GM18867 (cell line): Measurements from ENCODE around the gene FECH.

ENCODE experiments used
- ATAC-seq: cut with Tn5 transposase; IDR thresholded peaks from one replicate; pipeline ENCODE4 v1.9.1; 2021; ENCODE audit warnings: mild to moderate bottlenecking, moderate library complexity; ENCODE audit not compliant: unreplicated experiment

FECH gene

DNA sequence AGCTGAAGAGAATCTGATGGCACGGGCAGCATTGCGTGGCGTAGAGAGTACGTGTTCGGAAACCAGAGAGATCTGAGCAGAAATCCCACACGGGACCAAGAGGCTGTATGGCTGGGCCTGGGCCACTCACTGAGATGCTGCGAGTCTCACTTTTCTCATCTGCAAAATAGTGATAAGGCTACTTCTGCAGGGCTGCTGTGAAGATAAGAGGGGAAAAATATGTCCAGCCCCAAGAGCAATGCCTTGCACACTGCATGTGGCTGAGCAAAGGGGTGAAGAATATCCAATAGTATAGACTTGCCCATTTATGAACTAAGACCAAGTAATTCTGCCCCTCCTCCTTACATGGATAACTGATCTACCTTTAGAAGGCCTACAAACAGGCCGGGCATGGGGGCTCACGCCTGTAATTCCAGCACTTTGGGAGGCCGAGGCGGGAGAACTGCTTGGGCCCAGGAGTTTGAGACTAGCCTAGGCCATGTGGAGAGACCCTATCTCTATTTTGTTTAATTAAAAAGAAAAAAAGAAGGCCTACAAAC lies 3.1 kb downstream of the FECH start:
- no peak for ATAC-seq

DNA sequence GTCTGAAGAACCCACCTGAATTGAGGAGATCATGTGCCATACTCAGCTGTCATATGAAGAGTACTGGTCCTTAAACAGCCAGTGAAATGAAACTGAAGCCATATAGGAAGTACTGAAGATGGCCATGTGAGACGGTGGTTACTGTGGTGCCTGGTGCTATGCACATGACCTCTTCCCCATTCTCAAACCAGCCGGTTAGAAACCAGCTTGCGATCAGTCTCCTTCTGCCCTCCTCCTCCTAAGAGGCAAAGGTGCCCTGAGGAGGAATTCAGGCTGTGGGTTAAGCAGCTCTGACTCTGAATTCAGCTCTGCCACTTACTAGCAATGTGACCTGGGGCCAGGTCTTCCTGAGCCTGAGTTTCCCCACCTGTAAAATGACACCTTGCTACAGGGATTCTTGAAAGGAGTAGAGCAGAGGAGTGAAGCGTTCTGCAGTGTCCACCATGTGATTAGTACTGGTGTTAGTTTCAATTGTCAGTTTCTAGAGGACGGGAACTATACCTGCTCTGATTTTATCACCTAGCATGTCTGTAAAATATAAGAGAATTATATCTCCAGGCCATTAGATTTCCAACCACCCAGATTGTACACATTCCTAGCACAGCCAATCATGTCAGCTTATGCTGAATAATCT lies 5.1 kb downstream of the FECH start:
- ATAC-seq: peak; percentile 92

DNA sequence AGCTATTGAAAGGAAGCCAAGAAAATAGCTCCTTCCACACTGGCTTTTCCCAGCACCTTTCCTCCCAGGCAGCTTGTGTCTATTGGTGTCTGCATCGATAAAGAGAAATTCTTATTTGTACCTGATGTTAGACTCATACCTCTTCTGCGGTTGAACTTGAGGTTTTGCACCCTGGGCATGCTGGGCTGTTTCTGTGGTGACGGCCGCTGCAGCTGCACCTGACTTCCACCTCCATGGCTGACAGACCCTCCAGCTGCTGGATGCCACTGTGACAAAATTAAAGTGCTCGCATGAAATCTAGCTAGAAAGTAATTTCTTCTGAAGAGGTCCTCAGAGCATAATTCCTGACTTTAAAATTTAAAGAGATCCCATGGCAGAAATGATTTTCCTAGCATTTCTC lies 6.6 kb downstream of the FECH start:
- ATAC-seq: no peak

DNA sequence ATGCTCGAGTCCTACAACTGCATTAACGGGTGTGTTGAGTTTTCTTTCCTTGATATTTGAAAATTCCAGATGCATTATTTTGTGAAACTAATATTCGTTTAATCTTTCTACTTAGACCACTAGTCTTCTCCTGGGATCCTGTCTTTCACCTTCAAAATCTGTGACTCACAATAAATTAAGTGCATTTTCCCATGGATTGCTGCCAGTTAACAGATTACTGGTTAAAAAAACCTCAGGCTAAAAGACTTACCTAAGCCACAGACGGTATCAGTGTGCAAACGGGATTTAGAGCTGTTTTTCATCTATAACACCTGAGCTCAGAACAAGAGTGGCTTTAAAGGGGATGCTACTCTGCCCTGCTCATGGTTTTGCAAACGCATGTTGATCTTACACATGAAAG lies 10.2 kb downstream of the FECH start:
- no peak for ATAC-seq

DNA sequence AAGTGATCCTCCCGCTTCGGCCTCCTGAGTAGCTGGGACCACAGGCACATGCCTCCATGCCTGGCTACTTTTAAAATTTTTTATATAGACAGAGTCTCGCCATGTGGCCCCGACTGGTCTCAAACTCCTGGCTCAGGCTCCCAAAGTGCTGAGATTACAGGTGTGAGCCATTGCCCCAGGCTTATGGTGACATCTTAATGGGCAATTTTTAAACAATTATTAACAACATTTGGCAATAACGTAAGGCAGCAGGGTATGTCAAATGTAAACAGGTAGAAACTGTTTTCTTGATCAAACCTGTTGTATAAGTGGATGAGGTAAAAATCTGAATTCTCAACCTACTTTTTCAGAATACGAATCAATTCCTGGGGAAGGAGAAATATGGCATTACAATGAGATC lies 11.0 kb downstream of the FECH start:
- no peak for ATAC-seq

DNA sequence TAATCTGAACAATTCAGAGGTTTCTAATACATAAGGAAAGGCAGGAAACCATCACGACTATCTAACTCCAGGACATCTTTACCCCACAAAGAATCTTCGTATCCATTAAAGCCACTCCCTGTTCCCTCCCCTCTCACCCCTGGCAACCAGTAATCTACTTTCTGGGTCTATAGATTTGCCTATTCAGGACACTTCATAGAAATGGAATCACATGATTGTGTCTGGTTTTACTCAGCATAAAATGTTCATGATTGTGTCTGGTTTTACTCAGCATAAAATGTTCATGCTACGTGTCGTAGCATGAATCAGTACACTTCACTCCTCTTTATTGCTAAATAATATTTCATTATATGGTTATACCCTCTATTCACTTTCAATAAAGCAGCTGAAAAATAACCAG lies 11.6 kb downstream of the FECH start:
- no peak for ATAC-seq

DNA sequence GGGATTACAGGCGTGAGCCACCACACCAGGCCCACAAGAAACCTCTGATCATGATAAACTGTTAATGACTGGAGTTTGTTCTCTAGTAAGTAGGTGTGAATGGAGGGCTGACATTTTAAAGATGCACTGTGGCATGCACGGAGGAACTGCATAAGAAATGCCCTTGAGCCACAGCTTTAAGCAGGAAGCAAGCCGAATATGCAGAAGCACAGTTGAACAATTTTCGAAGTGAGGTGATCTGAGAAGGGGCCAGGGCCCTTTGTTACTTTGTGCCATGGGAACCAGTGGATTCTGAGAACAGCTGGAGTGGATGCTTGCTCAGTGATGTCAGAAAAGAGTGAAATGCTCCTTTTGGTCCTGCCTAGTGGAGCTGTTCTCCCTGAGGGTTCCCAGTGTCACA lies 16.3 kb downstream of the FECH start:
- no peak for ATAC-seq

DNA sequence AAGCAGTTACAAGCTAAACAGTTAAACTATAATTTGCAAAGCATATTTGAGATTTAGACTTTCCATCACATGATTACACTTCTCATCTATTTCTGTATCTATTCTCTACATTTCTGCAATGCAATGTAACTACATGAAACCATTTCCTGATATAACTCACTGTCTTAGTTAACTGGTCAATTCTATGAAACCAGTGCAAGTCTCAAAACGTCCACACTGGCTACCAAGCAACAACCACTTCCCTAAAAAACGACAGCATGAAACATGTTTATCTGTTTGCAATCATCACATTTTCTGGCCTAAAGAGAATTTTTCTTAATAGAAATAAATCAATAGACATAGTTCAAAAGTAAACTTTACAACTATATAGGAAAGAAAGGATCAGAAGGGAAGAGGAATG lies 17.4 kb downstream of the FECH start:
- ATAC-seq: no peak

DNA sequence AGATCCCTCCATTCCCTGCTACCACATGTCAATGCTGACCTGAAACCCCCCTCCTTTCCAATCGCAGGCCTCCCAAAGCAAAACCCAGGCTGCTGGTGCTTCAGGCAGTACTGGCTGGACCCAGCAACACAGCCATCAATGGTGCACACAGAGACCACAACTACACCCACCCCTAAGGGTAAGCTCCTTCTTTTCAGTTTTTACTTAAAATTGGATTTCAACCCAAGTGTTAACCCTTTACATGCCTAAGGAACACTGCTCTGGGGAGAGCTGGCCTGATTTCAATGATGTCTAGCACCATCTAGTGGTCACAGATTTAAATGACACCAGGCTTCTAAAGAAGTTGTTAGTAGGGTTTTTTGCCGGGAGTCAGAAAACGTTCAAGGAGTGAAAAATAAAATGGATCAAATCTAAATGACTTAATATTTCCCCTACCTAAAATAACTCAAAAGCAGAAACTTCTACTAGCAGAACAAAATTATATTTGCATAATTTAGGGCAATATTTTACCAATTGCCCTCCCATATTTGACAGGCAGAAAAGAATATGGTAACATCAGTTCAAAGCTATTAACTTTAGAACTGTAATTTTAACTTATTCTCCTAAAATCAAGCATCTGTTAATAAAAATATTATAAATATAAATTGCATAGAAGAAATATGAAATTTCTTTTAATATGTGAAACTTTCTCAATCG lies 24.6 kb downstream of the FECH start:
- ATAC-seq: peak; percentile 55

DNA sequence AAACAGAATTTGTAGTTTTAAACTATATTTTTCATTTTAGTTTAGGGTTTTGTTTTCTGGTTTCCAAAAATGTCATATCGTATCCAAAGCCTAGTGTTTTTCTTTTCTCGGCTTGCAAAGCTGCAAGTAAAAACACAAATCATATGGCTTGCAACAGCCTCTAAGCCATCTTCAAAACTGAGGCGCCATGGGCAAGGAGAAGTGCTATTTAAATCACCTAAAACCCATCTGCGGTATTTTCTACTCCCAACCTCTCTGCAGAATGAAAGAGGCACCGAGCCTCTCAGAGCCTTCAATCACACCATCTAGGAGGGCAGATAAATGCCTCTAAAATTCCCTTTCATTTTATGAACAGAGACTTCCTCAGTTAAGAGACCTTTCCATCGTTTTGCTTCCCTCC lies 25.2 kb downstream of the FECH start:
- no peak for ATAC-seq

DNA sequence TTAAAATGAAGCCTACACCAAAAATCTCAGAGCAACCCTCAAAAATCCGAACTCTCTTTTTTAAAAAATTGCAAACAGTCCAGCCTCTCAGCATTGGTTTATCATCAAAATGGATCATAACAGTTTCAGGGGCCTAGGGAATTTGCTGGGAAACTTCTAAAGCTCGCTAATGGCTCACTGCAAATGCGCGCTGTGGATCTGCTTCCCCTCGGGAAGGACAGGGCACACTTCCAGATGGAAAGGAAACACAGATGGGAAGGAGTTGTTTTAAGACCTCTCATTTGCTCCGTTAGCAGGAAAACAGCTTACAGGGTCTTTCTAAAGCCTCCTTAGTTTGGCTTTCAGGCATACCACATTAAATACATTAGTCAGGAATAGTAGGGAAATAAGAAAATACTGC lies 27.2 kb downstream of the FECH start:
- no peak for ATAC-seq

DNA sequence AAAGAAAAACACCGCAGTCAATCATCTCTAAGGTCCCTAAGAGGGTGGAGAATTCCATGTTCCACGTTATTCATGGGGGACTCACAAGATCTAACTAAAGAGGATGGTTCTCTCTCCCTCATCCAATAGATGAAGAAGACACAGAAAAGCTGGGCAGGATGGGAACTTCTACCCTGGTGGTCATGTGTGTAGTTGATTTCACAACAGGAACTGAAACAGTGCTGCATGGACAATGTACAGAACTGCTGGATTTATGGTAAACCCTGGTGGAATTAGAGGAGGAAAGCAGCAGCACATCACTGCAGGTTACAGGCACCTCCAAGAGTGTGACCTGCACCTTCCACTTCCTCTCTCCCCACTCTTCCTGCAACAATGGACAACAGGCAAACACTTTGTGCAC lies 31.4 kb downstream of the FECH start:
- ATAC-seq: no peak

DNA sequence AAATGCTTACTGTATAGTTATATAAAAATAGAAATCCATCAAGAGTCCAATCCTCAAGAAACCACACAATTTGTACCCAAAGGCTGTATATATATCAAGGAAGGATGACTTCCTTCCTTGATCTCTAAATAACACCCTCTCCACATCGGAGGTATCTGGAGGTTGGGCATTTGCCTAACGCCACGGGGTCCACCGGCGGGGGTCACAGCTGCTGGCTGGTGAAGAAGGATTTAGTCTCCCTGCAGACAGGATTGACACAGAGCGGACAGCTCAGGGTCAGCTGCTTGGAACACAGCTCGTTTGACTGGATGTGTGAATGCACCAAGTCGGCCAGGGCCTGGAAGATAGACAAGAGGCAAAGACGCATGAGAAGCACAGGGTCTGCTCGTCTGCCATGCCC lies 36.0 kb downstream of the FECH start:
- ATAC-seq: no peak

DNA sequence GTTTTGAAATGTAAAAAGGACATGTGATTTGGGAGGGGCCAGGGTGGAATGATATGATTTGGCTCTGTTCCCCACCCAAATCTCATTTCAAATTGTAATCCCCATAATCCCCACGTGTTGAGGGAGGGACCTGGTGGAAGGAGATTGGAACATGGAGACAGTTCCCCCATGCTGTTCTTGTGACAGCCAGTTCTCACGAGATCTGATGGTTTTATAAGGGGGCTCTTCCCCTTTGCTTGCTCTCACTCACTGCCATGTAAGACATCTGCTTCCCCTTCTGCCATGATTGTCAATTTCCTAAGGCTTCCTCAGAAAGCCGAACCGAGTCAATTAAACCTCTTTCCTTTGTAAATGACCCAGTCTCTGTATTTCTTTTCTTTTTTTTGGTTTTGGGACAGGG lies 39.2 kb downstream of the FECH start:
- no peak for ATAC-seq

DNA sequence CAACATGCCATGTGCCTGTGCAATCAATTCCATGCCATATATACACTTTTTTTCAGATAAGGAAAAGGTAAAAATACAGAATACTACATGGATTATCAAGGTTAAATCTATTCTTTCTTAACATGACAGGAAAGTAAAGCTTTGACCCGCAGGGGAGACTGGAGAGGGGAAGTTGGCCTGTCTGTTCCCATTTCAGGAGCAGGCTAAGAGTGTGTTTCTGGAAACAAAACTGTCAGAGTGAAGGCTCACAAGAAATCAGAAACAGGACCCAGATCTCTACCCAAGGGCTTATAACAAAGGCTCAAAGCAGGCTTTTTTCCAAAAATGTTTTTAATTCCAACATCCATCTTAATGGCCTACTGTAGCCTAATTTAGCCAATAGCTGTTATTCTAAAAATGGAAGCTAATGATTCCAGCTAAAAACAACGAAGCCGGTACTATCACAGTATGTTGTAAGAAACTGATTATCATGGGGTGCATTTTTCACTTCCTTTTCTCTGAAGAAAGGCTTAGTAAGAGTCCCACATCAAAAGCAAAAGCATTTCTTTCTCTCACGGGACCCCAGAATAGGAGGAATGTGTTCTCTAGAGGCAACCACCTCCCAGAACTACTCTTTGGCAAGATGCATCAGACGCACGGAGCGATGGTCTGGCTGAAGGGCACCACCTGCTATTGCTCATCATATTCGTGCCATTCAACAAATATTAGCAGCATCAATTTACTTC lies 41.4 kb downstream of the FECH start:
- peak; percentile 84 for ATAC-seq

DNA sequence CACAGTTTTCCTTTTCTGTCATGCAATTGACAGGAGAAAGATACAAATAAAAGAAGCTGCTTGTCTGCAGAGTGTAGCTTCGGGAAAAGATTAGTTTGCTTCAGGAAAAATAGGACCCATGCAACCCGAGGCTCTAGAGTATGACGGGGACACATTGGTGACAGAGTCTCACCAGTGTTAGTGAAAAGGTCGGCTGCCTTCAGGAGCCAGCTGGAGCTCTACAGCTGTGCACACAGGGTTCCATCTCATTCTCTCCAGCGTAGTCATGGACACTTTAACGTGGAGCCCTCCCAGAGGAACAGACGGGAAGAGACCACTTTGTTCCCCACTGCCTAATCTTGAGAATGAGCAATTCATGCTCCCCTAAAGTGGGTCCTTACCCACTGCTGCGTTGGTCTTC lies 42.9 kb downstream of the FECH start:
- no peak for ATAC-seq

DNA sequence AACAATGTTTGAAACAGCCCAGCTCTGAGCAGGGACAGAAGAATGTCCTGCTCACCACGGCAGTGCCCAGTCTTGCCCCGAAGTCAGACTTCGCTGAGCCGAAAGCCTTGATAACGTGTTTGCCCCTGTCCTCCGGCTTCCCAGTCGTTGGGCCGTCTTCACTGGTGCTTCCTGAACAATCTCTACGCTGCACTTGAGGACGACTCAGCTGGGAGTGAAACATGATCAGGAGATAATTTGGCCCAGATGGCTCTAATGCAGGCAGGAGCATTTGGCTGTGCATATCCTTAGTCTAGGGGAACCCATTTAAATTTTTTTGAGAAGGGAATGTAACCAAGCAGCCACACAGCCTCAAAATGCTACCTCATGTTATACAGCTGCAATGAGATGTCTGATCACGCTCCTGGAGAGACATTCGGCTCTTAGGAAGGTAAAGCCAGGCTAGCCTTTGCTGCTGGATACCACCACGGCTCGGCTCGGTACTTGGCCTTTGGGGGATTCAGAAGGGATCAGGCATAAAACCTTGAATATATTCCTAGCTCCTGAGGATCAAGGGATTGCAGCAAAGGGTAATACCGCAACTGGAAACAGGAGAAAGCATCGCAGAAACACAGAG lies 43.6 kb downstream of the FECH start:
- ATAC-seq: no peak

DNA sequence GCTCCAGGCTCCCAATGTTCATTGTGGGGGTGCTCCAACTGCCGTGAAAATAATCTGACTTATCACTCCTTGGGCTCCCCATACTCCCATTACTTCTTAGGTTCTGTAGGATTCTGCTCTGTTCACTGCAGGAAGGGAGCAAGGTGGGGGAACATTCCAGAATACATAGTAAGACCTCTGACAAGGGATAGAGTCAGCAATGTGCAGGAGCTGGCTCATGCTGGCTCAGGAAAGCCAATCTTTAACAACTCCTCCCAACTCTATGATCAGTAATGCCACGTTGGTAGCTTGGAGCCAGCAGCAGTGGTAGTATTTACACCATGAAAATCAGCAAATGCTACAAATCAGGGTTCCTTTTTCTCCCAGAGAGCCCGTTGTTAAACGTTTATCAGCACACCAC lies 44.4 kb downstream of the FECH start:
- ATAC-seq: no peak

DNA sequence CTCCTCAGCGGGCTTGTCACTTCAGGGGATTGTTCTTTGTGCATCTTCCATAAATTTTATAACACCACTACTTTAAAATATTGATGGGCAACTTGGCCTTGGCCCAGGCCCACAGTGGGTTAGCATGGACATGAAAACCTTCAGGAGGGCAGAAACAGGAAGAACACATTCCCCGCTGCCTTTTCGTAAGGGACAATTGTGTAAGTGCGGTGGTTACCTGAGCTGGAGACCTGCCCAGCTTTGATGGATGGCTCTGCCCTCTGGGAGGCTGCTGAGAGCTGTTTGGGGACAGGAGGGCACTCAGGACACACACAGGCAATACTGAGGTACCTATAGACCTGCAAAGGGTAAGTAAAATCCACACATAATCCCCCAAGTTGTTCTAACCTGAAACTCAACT lies 46.8 kb downstream of the FECH start:
- no peak for ATAC-seq

DNA sequence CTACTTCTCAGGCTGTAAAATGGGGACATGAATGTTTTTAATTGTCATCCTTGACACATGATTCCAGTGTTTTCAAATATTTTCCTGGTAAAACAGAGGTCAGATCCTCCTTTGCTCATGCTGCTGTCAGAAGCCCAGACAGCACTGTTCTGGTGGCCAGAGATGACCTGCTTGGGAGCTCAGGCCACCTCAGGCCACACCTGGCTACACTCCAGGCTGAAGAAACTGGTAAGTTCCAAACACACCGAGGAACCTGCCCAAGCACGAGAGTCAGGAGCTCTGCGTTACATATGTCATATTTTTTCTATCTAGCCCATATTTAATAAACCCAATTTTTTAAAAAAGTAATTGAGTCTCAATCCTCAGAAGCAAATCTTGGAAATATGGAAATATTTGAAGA lies 47.9 kb downstream of the FECH start:
- ATAC-seq: no peak

DNA sequence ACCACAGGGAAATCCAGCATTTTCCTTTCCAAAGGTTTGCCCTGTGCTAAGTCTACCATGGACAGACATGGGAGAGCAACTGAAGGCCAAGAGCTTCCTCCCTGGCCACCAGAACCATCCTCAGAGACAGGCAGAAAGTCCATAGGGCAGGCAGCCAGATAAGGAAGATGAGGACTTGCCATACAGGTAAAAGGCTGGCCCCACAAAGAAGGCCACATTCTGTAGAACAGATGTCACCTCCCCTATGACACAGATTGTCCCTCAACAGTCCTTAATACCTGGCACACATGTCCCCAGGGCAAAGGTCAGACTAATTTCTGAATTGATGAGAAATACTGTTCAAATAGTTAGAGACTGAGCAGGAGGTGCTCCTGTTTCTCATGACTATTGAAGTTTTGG lies 52.0 kb downstream of the FECH start:
- no peak for ATAC-seq
